Measurements from ENCODE around the gene ACOX3. TPM values are rescaled to one million over a fixed set of nuclear protein-coding genes. Genes with fewer than 3 reads are reported as not detected.

ACOX3 gene
- total and polyA plus RNA-seq, 2 of the 8 experiments (the other 6 are each of a cell fraction or from before 2014, with no cell fraction given): 2.5 to 9.9 TPM

DNA sequence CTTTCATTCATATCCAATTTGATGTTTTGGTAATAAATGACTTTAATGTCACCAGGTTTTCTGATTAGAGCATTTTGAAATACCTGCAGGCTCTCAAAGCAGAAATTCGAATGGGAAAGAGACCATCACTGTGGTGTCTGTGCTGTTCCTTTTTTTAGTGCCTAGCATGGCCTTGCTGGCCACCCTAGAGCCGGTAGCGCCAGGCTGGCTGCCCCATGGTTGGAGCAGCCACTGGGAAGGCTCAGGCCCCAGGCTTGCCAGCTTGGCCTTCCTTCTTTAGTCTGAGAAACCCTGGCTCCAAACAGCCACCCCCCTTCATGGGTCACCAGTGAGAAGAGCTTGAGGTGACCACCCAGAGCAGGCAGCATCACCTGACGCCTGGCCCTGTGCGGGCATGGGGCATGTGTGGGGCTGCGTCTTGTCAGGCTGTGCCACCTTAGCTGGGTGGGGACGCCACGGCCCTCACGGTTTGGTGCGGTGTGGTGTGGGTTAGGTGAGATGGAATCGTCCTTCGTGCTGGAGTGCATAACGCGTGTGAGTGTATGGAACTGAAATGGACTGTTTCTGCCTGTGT, 30.0 kb upstream of the ACOX3 start (continued):
- TF ChIP-seq, protein P1, sequence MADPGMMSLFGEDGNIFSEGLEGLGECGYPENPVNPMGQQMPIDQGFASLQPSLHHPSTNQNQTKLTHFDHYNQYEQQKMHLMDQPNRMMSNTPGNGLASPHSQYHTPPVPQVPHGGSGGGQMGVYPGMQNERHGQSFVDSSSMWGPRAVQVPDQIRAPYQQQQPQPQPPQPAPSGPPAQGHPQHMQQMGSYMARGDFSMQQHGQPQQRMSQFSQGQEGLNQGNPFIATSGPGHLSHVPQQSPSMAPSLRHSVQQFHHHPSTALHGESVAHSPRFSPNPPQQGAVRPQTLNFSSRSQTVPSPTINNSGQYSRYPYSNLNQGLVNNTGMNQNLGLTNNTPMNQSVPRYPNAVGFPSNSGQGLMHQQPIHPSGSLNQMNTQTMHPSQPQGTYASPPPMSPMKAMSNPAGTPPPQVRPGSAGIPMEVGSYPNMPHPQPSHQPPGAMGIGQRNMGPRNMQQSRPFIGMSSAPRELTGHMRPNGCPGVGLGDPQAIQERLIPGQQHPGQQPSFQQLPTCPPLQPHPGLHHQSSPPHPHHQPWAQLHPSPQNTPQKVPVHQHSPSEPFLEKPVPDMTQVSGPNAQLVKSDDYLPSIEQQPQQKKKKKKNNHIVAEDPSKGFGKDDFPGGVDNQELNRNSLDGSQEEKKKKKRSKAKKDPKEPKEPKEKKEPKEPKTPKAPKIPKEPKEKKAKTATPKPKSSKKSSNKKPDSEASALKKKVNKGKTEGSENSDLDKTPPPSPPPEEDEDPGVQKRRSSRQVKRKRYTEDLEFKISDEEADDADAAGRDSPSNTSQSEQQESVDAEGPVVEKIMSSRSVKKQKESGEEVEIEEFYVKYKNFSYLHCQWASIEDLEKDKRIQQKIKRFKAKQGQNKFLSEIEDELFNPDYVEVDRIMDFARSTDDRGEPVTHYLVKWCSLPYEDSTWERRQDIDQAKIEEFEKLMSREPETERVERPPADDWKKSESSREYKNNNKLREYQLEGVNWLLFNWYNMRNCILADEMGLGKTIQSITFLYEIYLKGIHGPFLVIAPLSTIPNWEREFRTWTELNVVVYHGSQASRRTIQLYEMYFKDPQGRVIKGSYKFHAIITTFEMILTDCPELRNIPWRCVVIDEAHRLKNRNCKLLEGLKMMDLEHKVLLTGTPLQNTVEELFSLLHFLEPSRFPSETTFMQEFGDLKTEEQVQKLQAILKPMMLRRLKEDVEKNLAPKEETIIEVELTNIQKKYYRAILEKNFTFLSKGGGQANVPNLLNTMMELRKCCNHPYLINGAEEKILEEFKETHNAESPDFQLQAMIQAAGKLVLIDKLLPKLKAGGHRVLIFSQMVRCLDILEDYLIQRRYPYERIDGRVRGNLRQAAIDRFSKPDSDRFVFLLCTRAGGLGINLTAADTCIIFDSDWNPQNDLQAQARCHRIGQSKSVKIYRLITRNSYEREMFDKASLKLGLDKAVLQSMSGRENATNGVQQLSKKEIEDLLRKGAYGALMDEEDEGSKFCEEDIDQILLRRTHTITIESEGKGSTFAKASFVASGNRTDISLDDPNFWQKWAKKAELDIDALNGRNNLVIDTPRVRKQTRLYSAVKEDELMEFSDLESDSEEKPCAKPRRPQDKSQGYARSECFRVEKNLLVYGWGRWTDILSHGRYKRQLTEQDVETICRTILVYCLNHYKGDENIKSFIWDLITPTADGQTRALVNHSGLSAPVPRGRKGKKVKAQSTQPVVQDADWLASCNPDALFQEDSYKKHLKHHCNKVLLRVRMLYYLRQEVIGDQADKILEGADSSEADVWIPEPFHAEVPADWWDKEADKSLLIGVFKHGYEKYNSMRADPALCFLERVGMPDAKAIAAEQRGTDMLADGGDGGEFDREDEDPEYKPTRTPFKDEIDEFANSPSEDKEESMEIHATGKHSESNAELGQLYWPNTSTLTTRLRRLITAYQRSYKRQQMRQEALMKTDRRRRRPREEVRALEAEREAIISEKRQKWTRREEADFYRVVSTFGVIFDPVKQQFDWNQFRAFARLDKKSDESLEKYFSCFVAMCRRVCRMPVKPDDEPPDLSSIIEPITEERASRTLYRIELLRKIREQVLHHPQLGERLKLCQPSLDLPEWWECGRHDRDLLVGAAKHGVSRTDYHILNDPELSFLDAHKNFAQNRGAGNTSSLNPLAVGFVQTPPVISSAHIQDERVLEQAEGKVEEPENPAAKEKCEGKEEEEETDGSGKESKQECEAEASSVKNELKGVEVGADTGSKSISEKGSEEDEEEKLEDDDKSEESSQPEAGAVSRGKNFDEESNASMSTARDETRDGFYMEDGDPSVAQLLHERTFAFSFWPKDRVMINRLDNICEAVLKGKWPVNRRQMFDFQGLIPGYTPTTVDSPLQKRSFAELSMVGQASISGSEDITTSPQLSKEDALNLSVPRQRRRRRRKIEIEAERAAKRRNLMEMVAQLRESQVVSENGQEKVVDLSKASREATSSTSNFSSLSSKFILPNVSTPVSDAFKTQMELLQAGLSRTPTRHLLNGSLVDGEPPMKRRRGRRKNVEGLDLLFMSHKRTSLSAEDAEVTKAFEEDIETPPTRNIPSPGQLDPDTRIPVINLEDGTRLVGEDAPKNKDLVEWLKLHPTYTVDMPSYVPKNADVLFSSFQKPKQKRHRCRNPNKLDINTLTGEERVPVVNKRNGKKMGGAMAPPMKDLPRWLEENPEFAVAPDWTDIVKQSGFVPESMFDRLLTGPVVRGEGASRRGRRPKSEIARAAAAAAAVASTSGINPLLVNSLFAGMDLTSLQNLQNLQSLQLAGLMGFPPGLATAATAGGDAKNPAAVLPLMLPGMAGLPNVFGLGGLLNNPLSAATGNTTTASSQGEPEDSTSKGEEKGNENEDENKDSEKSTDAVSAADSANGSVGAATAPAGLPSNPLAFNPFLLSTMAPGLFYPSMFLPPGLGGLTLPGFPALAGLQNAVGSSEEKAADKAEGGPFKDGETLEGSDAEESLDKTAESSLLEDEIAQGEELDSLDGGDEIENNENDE (IDR thresholded peaks at IDR 0.05; ENCODE audit: insufficient replicate concordance, low read length): no peak
- TF ChIP-seq SRF (IDR thresholded peaks at IDR 0.05; ENCODE audit: low read depth, low read length) (no peak), EGR1 (IDR thresholded peaks at IDR 0.05; ENCODE audit: borderline replicate concordance, low read depth, low read length) (no peak), HDAC6 (IDR thresholded peaks at IDR 0.05; ENCODE audit: low read depth, low read length) (no peak), TCF12 (IDR thresholded peaks at IDR 0.05; ENCODE audit: low read depth, low read length) (no peak), BACH1 (IDR thresholded peaks at IDR 0.05; ENCODE audit: low read length) (no peak), RNF2 (IDR thresholded peaks at IDR 0.05; ENCODE audit: borderline replicate concordance, low read depth, low read length, missing control alignments, poor library complexity, severe bottlenecking) (no peak), KDM4A (IDR thresholded peaks at IDR 0.05; ENCODE audit: low read depth, low read length, severe bottlenecking) (no peak), FOSL1 (IDR thresholded peaks at IDR 0.05; ENCODE audit: insufficient read depth, low read depth, low read length) (no peak), POU5F1 (IDR thresholded peaks at IDR 0.05; ENCODE audit: low read depth, low read length) (no peak), SIRT6 (IDR thresholded peaks at IDR 0.05; ENCODE audit: low read length) (no peak), YY1 (IDR thresholded peaks at IDR 0.05; ENCODE audit: low read depth, low read length) (no peak)
